ENCODE measurements around the gene AATK.

DNA sequence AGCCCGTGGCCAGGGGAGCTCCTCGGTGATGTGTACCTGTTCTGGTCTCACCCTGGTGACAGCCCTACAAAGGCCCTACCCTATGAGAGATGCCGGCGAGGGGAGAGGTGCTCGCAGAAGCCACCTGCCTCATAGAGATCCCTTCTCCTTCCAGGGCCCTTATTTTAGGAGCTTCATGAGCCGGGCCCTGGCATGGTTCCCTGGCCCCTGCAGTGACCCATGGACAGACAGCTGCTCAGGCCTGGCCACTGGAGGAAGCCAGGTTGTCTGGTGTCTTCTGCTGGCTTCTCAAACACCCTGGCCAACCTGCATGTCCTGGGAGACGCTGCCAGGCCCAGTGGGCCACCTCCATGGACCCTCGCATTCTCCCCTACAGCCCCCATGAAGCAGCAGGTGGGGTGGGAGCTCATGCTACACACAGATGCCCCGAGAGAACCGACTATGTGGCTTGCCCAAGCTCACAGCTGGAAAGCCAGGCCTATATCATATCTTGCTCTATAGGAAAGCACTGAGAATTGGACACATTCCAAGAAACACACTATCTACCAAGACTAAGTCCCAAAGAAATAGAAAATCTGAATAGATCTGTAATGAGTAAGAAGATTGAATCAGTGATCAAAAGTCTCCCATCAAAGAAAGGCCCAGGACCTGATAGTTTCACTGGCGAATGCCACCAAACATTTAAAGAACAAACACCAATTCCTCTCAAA, 7.2 kb upstream of the AATK start:
- TF ChIP-seq ISL1 (CRISPR knock-in tag; IDR thresholded peaks at IDR 0.05) (no peak), ZNF70 (CRISPR knock-in tag; IDR thresholded peaks at IDR 0.05) (no peak), CREB5 (CRISPR knock-in tag; IDR thresholded peaks at IDR 0.05; ENCODE audit: low read depth) (no peak), ZNF565 (CRISPR knock-in tag; conservative IDR thresholded peaks at IDR 0.05; ENCODE audit: low read depth) (no peak), PATZ1 (CRISPR knock-in tag; IDR thresholded peaks at IDR 0.05; ENCODE audit: borderline replicate concordance) (no peak), ZFP3 (CRISPR knock-in tag; IDR thresholded peaks at IDR 0.05) (no peak)
- TF ChIP-seq, protein P1, sequence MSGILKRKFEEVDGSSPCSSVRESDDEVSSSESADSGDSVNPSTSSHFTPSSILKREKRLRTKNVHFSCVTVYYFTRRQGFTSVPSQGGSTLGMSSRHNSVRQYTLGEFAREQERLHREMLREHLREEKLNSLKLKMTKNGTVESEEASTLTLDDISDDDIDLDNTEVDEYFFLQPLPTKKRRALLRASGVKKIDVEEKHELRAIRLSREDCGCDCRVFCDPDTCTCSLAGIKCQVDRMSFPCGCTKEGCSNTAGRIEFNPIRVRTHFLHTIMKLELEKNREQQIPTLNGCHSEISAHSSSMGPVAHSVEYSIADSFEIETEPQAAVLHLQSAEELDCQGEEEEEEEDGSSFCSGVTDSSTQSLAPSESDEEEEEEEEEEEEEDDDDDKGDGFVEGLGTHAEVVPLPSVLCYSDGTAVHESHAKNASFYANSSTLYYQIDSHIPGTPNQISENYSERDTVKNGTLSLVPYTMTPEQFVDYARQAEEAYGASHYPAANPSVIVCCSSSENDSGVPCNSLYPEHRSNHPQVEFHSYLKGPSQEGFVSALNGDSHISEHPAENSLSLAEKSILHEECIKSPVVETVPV (CRISPR knock-in tag; IDR thresholded peaks at IDR 0.05) = no peak
- TF ChIP-seq, protein P2, sequence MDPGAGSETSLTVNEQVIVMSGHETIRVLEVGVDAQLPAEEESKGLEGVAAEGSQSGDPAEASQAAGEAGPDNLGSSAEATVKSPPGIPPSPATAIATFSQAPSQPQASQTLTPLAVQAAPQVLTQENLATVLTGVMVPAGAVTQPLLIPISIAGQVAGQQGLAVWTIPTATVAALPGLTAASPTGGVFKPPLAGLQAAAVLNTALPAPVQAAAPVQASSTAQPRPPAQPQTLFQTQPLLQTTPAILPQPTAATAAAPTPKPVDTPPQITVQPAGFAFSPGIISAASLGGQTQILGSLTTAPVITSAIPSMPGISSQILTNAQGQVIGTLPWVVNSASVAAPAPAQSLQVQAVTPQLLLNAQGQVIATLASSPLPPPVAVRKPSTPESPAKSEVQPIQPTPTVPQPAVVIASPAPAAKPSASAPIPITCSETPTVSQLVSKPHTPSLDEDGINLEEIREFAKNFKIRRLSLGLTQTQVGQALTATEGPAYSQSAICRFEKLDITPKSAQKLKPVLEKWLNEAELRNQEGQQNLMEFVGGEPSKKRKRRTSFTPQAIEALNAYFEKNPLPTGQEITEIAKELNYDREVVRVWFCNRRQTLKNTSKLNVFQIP (CRISPR knock-in tag; IDR thresholded peaks at IDR 0.05; ENCODE audit: borderline replicate concordance, low read depth) = no peak

Measured in SK-N-SH treated with all-trans-retinoic acid at 6 μM for 48 hours (cell line).